Activated CD4-positive, CD25-positive, alpha-beta regulatory T cell (primary cell): Measurements from ENCODE around the gene TPCN2.

Experiments used
- DNase-seq, 4 experiments: peaks; one replicate each; lab custom pipeline; 2025; lab: John Stamatoyannopoulos, UW

Gene TPCN2

GRCh38 chr11:69152733-69153421 is 104.1 kb downstream of the TPCN2 start:
- DNase-seq: no peak

GRCh38 chr11:69153661-69154060 is 104.9 kb downstream of the TPCN2 start:
- no peak for DNase-seq

GRCh38 chr11:69154211-69154913 is 105.6 kb downstream of the TPCN2 start:
- DNase-seq: no peak

- DNase-seq: no peak
Measured at GRCh38 chr11:69154938-69155301, 106.2 kb downstream of the TPCN2 start.

DNA sequence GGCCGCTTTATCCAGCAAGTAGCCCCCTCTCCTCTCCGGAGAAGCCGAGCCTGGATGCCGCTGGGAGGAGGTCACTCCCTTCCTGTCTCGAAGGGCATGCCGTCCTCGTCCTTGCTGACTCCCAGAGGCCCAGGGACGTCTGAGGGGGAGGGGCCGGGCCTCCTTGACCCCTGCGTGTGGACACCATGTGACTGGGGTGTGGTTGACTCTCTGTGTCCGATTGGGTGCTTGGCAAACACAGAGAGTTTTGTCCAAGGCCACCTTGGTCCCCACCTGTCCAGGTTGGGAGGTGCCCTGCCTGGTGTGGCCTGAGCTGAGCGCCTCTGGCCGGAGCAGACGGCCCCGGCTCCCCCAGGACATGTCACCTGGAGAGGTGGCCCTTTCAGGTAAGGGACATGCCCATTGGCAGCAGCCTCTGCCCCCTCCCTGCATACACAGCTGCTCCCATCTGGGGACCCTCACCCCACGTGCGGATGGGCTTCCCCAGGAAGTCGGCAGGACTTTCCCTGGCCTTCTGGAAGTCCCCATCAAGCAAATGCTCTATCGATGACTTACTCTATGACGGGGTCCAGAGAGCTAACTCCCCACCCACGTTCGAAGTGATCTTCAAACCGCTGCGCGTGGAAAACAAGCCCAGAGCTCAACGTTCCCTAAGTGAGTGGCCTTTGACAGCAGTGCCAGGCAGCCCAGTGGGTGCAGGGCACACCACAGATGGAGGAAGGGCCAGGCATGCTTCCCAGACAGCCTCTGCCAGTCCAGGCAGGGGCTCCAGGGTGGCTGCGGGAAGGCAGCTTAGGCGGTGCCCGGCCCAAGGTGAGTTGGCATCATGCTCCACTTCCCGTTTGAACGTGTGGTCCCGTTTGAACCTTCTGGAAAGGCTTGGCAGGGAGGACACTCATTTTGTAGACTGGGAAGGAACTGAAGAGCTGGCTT is 106.8 kb downstream of the TPCN2 start, which contains the start of gene SMIM38:
TSS of gene SMIM38 (plus strand) at position 634 of the 933 bp plus-strand sequence. CDS start 1,912 bp downstream, outside the sequence.
- no peak for DNase-seq

GRCh38 chr11:69156235-69156639 is 107.5 kb downstream of the TPCN2 start:
- no peak for DNase-seq

- no peak for DNase-seq
Measured at GRCh38 chr11:69156673-69157155, 108.0 kb downstream of the TPCN2 start.

DNA sequence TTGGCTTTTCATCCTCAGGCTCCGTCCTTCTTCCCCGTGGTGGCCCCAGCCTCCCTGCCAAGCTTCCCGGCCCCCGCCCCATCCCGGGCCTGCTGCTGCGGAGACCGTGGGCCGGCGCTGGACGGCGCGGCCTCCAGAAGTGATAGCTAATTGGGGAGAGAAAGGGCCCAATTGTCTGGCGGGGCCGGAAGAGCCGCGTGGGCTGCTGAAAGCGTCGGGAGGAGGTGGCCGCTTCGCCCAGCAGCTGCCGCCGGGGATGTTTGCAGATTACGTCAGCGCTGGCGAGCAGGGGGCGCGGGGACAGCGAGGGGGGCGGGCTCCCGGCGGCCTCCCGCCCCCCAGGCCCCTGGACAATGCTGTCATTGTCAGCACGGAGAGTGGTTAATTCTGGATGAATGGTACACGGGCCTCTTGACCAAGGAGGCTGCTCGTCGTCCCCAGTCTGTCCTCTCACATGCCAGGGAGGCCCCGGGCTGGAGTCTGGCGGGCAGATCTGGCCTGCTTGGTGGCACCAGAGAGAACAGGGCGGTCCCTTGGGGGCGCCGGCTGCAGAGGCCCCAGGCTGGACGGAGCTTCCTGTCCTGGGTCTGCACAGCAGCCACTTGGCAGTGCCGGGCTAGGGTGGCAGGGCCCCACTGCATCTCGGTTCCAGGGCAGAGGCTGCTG is 108.6 kb downstream of the TPCN2 start:
- no peak for DNase-seq

- no peak for DNase-seq
Measured at GRCh38 chr11:69157822-69158231, 109.1 kb downstream of the TPCN2 start.

GRCh38 chr11:69158301-69159149 is 109.8 kb downstream of the TPCN2 start:
- DNase-seq: no peak

GRCh38 chr11:69159150-69159852 is 110.6 kb downstream of the TPCN2 start:
- DNase-seq: no peak

DNA sequence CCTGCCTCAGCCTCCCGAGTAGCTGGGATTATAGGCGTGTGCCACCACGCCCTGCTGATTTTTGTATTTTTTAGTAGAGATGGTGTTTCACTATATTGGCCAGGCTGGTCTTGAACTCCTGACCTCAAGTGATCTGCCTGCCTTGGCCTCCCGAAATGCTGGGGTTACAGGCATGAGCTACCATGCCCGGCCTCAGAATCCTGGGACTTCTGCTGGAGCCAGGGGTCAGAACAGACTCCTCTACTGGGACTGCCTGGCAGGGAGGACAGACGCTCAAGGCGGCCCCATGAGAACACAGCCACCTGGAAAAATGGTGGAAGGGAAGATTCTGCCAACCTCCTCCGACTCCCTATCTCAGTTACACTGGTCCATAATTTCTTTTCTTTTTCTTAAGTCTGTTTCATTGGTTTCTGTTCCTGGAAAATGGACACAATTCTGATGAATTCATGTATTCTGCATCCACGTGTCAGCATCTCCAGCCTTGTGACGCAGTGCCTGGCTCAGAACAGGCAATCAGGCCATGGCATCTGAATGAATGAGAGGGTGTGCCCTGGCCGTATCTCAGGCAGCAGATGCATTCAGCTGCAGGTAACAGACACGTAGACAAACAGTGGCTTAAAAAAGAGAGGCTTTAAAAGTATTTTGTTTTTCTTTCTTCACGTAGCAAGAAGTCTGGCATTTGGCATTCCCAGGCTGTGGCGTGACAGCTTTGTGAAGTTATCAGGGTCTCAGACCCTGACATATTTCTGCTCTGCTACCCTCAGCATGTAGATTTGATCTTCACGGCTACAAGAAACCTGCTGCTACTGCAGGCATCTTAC is 111.8 kb downstream of the TPCN2 start:
- DNase-seq: no peak

- DNase-seq: no peak
Measured at GRCh38 chr11:69161117-69161407, 112.3 kb downstream of the TPCN2 start.

GRCh38 chr11:69162505-69162904 is 113.8 kb downstream of the TPCN2 start:
- DNase-seq: no peak

DNA sequence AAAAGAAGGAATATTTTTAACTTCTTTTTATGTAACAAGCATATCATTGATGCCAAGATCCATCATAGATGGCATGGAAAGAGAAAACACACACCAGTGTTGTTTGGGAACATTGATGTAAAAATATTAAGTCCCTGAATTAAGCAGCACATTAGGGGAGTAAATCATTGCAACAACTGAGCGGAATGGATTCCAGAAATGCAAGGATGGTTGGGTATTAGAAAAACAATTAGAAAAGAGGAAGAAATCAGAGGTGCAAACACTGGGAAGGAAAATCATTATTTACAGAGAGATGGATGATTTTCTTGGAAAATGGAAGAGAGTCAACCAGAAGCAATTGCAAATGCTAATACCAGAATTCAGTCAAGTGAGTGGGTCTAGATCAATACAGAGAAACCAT is 115.1 kb downstream of the TPCN2 start:
- no peak for DNase-seq

GRCh38 chr11:69164824-69165223 is 116.1 kb downstream of the TPCN2 start:
- no peak for DNase-seq

DNA sequence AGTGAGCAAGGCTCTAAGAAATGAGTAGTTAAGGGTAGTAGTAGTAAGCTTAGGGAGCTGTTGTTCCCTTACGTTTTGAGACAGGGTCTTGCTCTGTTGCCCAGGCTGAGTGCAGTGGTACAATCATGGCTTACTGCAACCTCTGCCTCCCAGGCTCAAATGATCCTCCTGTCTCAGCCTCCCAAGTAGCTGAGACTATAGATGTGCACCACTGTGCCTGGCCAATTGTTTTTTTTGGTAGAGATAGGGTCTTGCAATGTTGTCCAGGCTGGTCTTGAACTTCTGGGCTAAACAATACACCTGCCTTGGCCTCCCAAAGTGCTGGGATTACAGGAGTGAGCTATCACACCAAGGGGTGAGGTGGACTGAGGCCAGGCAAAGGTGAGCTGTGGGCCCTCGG is 117.0 kb downstream of the TPCN2 start:
- DNase-seq: no peak

DNA sequence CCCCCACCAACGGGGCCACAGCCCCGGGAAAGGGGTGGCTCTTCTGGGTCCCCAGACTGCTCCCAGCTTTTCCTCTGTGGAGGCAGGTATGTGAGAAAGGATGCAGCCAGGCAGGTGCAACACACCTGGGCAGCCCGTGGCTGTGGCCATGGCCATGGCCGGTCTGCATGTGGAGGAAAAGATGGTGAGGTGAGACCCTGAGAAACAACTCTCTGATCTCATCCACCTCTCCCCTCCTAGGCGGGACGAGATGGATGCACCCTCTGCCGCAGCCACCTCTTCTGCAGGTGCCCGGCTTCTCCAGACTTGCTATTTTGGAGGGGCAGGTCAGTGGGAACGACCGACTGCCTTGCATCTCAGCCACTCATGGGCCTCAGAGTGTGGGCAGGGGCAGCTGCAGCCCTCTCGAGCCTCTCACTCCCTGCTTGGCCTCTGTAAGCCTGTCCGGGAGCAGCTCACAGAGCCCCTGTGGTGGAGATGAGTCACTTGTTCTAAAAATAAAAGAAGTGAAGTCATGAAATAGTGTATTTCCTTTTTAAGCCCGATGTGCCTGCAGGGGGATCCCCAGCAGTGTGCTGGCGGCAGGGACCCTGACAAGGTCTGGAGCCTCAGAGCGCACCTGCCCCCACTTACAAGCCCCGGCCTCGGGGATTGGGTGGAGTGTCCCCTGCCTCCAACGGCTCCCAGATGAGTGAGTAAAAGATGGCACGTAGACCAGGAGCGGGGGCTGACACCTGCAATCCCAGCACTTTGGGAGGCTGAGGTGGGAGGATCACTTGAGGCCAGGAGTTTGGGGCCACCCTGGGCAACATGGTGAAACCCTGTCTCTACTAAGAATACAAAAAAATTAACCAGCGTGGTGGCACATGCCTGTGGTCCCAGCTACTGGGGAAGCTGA is 117.7 kb downstream of the TPCN2 start:
- DNase-seq: peak in 1 of 4 experiments; percentile 23
